ENCODE results near the gene ODC1. TPM values are rescaled to one million over a fixed set of nuclear protein-coding genes. Genes with fewer than 3 reads are reported as not detected.

Gene ODC1
- total and polyA plus RNA-seq, 2 of the 4 experiments (the other 2 are of a cell fraction): 117 to 204 TPM

DNA sequence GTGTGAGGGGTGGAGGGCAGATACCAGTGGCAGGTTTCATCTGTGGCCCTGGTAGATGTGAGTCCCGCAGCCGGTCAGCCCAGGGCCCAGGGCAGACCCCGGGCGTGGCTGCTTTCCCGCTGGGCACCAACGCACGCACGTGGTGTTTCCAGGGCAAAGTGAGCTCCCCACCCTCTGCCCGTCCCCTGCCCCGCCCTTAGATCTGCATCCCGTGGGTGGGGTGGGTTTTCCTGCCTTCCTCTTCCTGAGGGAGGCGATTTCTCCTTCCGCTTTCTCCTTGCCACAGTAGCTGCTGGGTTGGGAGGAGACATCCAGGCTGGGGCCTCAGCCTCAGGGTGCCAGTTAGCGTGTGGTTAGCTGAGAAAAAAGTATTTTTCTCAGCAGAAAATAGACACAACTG is 49.6 kb downstream of the ODC1 start:
- Histone ChIP-seq H4K20me1 (ENCODE audit: insufficient read depth, low read length) (peaks cover 10% of the 10 kb centered on the region; the same call in 1 of the 2 replicates), H3K4me2 (ENCODE audit: low read depth, low read length) (no peak overlapping the region), H2BK120ac (ENCODE audit: low read depth, low read length) (no peak overlapping the region), H3K4me1 (ENCODE audit: control insufficient read depth, insufficient read depth, low read length) (peaks cover 3% of the 10 kb centered on the region; the same call in 1 of the 2 replicates), H3K9me3 (ENCODE audit: control insufficient read depth, insufficient read depth, low read length) (no peaks in the 10 kb centered on the region), H3K79me1 (ENCODE audit: low read depth in 1 of 2, low read length in 2 of 2) (peaks cover 0 to 12% of the 10 kb centered on the region in 2 experiments; a peak in 2 of 4 replicates), H3K4ac (ENCODE audit: low read depth, low read length) (no peak overlapping the region), H2BK5ac (ENCODE audit: low read depth, low read length, poor library complexity, severe bottlenecking) (no peak overlapping the region), H3K27ac (ENCODE audit: insufficient read depth, low read length) (no peak overlapping the region), H3K9me1 (ENCODE audit: insufficient read depth, low read length) (peaks cover 9% of the 10 kb centered on the region), H4K8ac (ENCODE audit: low read depth in 2 of 2, low read length in 2 of 2) (no peak overlapping the region), H3K9ac (ENCODE audit: low read depth, low read length) (no peak overlapping the region), H3K56ac (ENCODE audit: extremely low read depth, insufficient read depth, low read length) (no peak overlapping the region), H3K18ac (ENCODE audit: low read depth, low read length) (no peak overlapping the region), H3K4me3 (ENCODE audit: insufficient read depth, low read depth, low read length) (no peak overlapping the region), H4K5ac (ENCODE audit: low read depth, low read length) (no peak overlapping the region), H3K23ac (ENCODE audit: low read depth, low read length) (no peak overlapping the region), H2AK5ac (ENCODE audit: low read depth, low read length) (no peak overlapping the region), H3K27me3 (ENCODE audit: control insufficient read depth, insufficient read depth, low read length) (no peaks in the 10 kb centered on the region), H2AFZ (replicated peaks; ENCODE audit: low read length, poor library complexity) (no peak overlapping the region), H2AK9ac (replicated peaks; ENCODE audit: low read depth, low read length, poor library complexity) (no peak overlapping the region), H2BK20ac (ENCODE audit: low read depth, low read length) (no peak overlapping the region), H3K14ac (replicated peaks; ENCODE audit: low read depth, low read length) (no peak overlapping the region), H4K91ac (ENCODE audit: insufficient read depth, low read depth, low read length) (no peak overlapping the region), H2BK15ac (ENCODE audit: low read depth, low read length) (no peak overlapping the region), H3K36me3 (ENCODE audit: control insufficient read depth, insufficient read depth, low read length) (peaks cover 3% of the 10 kb centered on the region; the same call in 1 of the 2 replicates)
- no CpG with 5 or more reads among the region's 14 CpGs for WGBS, 2 experiments (ENCODE audit: extremely low coverage in 2 of 2, insufficient read length in 1 of 2)
- BruUV-seq (replicated peaks): no TSS peak
- dilution Hi-C loops (cut with HindIII; ENCODE audit: low sequenced_read_pairs, unreplicated experiment): no loop called here
- intact Hi-C loops (cut with micrococcal nuclease): no loop called here
- in situ Hi-C loops (cut with MboI; ENCODE audit: low sequenced_read_pairs): no loop called here
- ChIA-PET CTCF (no interaction called here), POLR2A (ENCODE audit: unreplicated experiment) (no interaction called here)
- no peak for ATAC-seq (ENCODE audit: low read depth)
- TF ChIP-seq MXI1 (IDR thresholded peaks at IDR 0.05; ENCODE audit: borderline replicate concordance, low read depth, low read length): no peak
- TF ChIP-seq, protein P1, sequence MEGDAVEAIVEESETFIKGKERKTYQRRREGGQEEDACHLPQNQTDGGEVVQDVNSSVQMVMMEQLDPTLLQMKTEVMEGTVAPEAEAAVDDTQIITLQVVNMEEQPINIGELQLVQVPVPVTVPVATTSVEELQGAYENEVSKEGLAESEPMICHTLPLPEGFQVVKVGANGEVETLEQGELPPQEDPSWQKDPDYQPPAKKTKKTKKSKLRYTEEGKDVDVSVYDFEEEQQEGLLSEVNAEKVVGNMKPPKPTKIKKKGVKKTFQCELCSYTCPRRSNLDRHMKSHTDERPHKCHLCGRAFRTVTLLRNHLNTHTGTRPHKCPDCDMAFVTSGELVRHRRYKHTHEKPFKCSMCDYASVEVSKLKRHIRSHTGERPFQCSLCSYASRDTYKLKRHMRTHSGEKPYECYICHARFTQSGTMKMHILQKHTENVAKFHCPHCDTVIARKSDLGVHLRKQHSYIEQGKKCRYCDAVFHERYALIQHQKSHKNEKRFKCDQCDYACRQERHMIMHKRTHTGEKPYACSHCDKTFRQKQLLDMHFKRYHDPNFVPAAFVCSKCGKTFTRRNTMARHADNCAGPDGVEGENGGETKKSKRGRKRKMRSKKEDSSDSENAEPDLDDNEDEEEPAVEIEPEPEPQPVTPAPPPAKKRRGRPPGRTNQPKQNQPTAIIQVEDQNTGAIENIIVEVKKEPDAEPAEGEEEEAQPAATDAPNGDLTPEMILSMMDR (conservative IDR thresholded peaks at IDR 0.05; ENCODE audit: low read depth, low read length): no peak
- TF ChIP-seq BHLHE40 (IDR thresholded peaks at IDR 0.05; ENCODE audit: low read depth, low read length): no peak
- no peak for TF ChIP-seq NFE2L2 (IDR thresholded peaks at IDR 0.05; ENCODE audit: low read depth, low read length)
- no peak for TF ChIP-seq CHD1 (IDR thresholded peaks at IDR 0.05; ENCODE audit: low read depth, low read length)
- no peak for TF ChIP-seq CEBPB (IDR thresholded peaks at IDR 0.05; ENCODE audit: low read depth, low read length)
- no peak for TF ChIP-seq RCOR1 (IDR thresholded peaks at IDR 0.05; ENCODE audit: insufficient replicate concordance, low read length)
- no peak for TF ChIP-seq FOS (IDR thresholded peaks at IDR 0.05; ENCODE audit: low read depth, low read length)
- DNase-seq: no peak

Data from IMR-90 (cell line).